HG02943 (cell line): ENCODE results near the gene LRRC51.
"Not testable (repeated sequence)": the region's sequence is repeated elsewhere in the genome, so short reads cannot be mapped to it uniquely, and the experiment has no call there.

Experiments
- ATAC-seq: cut with Tn5 transposase; IDR thresholded peaks from one replicate; pipeline ENCODE4 v1.9.1; 2021; ENCODE audit warnings: mild to moderate bottlenecking, low read depth, moderate library complexity; ENCODE audit not compliant: unreplicated experiment

LRRC51 gene

DNA sequence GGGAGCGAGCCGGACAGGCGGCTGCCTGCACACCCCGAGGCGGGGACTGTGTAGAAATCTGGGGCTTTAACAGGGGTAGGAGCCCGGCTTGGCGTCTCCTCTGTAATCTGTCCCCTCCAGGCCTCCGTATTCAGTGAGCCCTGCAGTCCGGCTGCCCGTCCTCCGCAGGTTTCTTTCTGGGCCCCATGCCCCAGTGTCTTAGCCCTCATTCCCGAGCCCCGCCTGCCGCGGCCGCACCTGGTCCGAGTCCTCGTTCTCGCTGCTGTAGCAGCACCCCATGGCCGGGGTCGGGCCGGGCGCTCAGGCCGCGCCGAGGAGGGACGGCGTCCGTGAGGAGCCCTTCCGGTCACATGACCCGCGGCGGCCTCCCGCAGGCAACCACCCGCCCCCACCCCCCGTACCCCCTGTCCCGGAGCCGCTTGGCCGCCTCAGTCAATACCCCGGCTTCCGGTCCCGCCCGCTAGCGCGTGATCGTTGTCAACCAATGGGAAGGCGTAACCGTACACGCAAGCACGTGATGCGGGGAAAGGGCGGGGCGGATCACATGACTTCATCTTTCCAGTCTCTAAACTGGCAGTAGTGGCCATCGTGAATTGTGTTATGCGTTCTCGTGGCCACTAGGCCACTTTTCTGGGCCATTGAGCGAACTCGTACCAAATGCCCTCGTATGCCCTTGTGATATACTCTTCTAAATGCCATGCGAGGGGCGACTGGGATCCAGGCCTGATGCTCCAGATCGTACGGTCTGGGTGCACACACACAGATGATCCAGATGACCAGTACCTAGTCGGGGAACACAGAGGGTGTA lies 22.5 kb downstream of the LRRC51 start, which contains the start of gene LAMTOR1:
LAMTOR1 (minus strand) TSS at position 352 of the 808 bp plus-strand sequence; CDS start at position 279, 73 bp downstream.
- peak; percentile 89 for ATAC-seq

- no peak for ATAC-seq
Measured at GRCh38 chr11:72103754-72104167, 23.1 kb downstream of the LRRC51 start.

DNA sequence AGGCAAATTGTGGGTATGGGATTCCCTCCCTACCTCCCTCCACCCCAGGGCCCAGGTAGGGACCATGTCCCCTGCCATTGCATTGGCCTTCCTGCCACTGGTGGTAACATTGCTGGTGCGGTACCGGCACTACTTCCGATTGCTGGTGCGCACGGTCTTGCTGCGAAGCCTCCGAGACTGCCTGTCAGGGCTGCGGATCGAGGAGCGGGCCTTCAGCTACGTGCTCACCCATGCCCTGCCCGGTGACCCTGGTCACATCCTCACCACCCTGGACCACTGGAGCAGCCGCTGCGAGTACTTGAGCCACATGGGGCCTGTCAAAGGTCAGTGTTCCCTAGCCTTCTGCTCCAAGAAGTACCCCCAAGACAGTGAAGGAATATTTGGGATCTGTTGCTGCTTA lies 25.2 kb downstream of the LRRC51 start, which contains the start of gene TOMT:
TOMT (plus strand) TSS at position 37 of the 400 bp plus-strand sequence; CDS start at position 65, 28 bp downstream.
- ATAC-seq: no peak

DNA sequence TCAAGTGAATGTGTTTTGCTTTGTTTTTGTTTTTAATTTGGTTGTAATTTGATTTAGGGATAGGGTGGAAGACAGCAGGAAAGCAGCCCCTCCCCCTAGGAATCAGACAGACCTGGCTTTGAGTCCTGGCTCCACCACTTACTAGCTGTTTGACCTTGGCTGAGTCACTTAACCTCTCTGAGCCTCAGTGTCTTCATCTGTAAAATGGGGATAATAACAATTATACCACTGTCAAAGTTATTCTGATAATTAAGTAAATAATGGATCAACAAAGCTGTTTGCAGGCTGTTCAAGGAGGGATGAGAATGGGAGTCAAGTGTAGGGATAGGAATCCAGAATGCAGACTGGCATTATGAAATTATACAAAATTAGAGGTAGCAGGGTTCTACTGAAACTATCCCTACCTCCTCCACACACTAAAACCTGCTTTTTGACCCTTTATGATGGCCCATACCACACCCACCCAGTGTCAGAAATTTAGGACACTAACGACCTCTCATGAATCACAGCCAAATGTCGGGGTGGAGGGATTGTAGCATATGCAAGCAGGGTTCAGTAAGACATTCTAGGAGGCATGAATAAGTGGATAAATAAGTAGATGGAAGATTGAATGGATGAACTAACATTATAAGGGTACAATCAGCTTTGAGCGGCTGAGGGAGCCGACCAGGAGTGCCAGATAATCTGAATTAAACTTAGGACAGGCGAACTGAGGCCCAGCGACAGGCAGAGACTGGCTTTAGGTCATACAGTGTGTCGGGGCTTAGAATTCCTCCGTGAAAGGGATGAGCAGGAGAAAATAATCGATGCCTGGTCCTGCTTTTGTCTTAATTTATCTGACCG lies 30.9 kb downstream of the LRRC51 start:
- peak; percentile 4 for ATAC-seq

DNA sequence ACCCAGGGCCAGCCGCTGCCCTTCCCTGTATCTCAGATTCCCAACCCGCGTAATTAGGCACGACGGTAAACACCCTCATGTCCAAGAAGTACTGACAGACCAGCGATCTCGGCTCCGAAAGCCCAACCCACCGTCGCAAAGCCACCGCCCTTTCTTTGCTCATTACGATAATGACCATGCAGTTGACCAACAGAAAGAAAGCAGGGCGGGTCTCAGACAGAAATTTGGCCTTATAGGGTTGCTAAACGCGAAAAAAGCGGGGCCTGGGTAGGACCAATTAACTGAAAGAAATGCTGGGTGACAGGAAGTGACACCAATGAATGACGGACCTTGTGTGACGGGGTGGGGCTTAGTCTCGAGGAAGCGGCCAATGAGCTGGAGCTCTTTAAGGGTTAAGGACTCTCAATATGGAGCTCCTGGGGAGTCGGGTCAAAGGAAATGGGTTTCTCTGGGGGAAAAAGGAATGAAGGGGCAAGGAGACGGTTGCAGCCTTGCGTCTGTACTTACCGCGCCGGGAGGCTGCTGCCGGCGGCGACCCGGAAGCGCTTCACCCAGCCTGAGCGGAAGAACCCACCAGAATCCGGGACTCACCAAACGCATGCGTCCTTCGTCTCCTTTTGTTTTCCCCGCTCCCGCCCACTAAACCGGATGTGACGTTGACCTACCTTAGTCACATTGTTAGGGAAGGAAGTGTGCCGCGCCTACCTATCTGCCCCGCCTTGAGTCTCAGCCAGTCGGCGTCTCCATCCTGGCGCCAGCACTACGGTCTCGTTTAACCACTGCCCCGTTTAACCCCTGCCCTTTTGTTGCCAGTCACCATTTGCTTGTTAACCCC lies 31.7 kb downstream of the LRRC51 start, which contains the start of gene ANAPC15:
ANAPC15 (minus strand) TSS at position 553 of the 835 bp plus-strand sequence. CDS start 1,419 bp downstream, outside the sequence.
- ATAC-seq: peak; percentile 81

DNA sequence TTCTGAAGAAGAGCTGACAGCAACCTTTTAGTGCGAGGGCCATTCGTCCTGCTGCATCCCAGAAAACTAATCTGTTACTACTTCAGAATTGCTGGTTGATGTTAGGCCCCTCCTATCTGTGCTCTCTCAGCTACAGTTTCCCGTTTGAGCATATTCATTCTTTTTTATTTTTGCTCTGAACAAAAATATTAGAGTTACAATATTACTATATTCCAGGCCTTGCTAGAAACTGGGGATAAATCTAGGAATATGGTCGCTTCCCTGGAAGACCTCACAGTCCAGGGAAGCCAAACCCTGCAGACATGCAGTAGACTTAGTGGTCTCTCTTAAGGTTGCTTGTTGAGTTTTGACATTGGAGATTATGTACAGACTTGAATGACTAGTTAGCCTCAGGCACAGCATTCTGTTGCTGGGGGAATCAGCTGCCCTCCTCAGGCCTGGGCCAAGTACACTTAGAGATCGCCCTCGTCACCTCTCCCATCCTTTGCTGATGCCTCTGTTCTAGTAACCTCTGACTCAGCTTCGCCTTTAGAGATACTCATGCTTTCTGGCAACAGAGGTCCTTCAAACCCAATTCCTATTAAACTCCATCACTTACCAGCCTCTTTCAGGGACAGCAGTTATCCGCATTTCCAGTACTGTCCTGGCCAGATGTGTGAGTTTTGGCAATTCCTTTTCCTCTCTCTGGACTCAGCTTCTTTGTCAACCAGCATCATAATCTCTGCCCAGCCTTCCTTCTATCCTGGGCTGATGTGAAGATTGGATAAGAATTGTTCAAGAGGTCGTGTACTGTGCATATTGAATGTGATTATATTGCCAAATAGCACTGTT lies 32.5 kb downstream of the LRRC51 start:
- no peak for ATAC-seq

DNA sequence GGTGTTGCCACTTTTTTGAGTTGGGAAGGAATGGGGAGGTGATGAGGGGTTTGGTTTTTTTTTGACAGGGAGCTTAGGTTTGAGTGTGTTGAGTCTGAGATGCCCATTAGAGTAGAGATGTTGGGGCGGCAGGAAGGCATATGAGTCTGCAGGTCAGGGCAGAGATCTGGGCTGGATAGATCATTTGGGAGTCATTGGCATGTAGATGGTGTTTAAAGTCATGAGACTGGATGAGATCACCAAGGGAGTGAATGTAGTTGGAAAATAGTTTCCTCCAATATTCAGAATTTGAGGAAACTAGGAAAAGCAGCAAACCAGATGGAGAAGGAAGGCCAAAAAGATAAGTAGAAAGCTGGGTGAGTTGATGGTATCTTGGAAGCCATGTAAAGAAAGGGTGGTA lies 33.9 kb downstream of the LRRC51 start:
- no peak for ATAC-seq

- ATAC-seq: no peak
Measured at GRCh38 chr11:72116019-72116755, 35.5 kb downstream of the LRRC51 start.

GRCh38 chr11:72119198-72119597 lies 38.5 kb downstream of the LRRC51 start:
- no peak for ATAC-seq

DNA sequence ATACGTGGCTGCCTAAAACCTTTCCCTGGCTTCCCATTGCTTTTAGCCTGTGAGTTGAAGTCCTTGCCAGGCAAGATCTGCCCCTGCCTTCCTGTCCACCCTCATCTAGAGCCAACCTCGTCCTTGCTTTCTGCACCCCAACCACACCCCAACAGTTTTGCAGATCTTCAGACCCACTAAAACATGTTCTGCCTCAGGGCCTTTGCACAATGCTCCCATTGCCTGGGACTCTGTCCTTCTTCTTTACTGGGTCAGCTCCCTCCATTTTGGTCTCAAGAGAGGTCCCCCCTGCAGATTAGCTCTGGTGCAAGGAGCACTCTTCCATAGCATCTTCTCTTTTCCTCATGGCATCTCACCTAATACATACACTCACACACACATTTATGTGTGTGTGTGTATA lies 40.3 kb downstream of the LRRC51 start:
- no peak for ATAC-seq

GRCh38 chr11:72122607-72123006 lies 42.0 kb downstream of the LRRC51 start:
- ATAC-seq: no peak

DNA sequence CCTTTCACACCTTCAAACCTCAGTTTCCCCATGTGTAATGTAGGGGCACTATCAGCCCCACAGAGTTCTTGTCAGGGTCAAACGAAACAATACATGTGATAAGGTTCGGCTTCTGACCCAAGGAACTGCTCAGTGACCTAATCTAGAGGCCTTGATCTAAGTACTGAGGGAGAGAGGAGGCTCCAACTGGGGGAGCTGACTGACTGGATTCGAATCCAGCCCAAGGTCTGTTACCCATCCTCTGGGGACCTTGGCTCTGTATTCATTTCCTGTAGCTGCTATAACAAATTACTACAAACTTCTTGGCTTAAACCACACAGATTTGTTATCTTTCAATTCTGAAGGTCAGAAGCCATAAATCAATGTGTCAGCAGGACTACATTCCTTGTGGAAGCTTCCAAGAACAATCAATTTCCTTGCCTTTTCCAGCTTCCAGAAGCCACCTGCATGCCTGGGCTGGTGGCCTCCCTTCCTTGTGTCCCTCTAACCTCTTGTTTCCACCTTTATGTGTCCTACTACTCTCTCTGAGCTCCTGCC lies 42.5 kb downstream of the LRRC51 start:
- no peak for ATAC-seq

DNA sequence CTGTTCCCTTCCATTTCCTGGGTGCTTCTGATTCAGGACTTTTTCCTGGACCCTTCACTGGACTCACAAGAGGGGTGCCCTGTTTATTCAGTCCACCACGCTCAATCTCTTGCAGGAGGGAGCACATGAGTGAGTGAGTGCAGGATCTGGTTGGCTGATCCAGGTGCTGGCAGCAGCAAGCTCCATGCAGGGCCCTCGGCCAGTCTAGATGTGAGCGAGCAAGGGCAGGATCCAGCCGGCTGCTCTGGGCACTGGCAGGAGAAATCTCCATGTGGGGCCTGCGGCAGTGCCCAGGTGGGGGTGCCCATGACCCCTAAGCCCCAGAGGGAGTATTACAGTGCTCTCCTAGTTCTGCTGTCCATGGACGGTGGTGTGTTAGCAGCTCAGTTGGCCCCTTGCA lies 43.4 kb downstream of the LRRC51 start:
- no peak for ATAC-seq

GRCh38 chr11:72125956-72126355 lies 45.3 kb downstream of the LRRC51 start:
- ATAC-seq: no peak

GRCh38 chr11:72127923-72128322 lies 47.3 kb downstream of the LRRC51 start:
- ATAC-seq: no peak

- ATAC-seq: no peak
Measured at GRCh38 chr11:72129381-72129780, 48.7 kb downstream of the LRRC51 start.

GRCh38 chr11:72132646-72133045 lies 52.0 kb downstream of the LRRC51 start:
- no peak for ATAC-seq

GRCh38 chr11:72135473-72135872 lies 54.8 kb downstream of the LRRC51 start, which contains the start of gene FOLR3:
Gene FOLR3, plus strand, starts transcription at chr11:72135725. Its CDS starts 228 bp downstream, at chr11:72135953.
- not testable (repeated sequence) for ATAC-seq
